ENCODE measurements around the gene ECT2L.

Gene ECT2L

DNA sequence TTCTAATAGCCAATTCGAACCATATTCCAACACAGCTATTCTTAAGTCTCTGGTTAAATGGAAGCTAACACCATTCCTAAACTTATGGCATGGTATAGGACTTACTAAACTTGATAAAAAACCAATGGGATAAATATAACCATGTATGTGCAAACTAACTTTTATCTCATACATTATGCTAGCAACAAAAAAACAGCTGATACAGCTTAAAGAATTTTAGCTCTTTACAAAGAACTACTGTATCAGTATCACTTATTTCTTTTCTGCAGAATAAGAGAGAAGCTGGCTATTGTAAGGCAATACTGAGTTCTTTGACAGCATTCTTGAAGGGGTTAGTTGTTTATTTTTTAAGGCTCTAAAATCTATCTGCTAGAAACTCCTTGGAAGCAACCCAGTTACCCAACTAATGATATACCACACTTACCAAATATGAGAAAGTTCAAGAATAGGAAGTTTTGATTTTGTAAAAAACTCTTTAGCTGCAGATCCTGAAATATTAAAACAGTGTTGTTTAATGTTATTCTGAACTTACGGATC, 147.3 kb downstream of the ECT2L start:
- DNase-seq (ENCODE audit: low read depth) = no peak

DNA sequence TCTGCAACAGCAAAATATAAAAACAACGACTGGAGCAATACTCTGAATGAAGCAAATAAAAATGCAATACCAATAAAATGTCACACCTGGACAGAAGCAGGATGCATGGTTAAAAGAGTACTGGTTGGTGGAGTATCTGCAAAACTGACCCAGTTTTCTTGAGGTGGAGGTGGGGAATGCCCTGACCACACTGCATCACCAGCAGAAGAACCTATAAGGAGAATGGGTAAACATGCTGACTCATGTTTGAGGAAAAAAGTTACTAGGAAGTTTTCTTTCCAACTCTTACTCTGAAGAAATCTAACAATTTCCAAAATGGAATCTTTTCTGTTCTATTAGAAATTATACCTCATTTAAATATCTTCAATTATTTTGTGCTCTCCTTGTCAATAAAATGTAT, 148.5 kb downstream of the ECT2L start:
- no peak for DNase-seq (ENCODE audit: low read depth)

DNA sequence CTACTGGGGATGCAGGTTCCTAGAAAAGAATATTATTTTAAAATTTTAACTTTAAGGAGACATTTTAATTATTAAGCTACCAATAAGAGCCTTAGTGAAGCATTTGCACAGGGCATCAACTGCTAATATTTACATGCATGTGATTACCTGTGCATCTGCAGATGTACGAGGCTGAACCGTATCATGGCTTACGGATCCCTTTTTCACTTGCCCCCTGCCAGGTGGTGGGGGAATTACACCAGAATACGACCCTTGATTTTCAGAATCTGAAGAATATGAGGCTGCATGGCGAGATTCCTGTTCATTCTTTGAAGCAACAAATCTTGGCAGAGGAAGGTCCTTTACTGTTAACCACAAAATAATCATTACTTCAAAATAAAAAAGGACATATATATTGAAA, 149.5 kb downstream of the ECT2L start:
- DNase-seq (ENCODE audit: low read depth) = no peak

DNA sequence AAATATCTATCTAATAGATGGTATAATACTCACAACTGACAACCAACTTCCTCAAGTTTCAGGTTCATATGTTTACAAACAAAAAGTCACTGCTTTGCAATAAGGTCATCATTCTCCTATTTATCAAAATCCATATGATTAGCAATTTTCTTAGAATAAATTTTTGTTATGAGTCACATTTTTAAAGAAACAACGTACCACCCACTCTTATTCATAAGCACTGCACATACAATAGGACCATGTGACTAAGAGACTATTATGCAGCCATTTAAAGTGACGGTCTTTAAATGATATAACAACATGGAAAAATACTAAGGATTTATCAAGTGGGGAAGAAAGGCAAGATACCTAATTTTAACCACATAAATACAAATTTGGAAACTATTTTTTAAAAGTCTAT, 152.1 kb downstream of the ECT2L start:
- no peak for DNase-seq (ENCODE audit: low read depth)

DNA sequence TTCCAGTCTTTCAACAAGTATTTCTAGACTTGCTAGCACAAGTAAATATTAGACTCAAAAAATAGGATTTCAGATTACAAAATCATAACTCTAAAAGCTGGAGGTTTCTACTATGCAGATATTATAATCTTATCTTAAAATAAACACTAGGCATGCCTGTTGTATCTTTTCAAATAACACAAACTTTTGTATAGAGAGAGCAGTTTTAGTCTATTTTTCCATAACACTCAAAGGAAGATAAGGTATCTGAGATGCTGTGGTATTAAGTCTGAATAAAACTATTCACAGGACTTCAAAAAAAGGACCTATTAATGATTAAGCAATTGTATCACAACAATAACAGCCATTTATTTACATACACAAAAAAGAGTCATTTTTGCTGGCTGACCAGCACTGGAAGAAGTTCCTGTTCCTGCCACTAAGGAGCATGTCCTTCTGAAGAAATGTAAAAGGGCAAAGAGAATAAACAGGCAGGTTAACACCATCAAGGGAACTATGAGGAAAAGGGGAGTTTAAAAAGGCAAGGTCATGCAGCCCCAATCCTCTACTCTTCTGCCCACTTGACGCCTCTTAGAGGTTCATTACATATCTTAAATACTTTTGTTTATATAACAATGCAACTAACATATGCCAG, 152.8 kb downstream of the ECT2L start:
- no peak for DNase-seq (ENCODE audit: low read depth)

DNA sequence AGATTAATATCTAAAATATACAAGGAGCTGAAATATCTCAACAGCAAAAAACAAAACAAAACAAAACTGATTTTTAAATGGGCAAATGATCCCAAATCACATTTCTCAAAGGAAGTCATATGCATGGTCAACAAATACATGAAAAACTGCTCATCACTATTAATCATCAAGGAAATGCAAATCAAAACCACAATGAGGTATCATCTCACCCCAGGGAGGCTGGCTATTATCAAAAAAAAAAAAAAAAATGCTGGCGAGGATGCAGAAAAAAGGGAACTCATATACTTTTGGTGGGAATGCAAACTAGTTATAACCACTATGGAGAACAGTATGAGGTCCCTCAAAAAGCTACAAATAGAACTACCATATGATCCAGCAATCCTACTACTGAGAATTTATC, 157.6 kb downstream of the ECT2L start:
- no peak for DNase-seq (ENCODE audit: low read depth)

Data from CMK (cell line).